Body of pancreas (tissue), 4 donors: Measurements from ENCODE around the gene KRT12.

Experiments used
- CTCF ChIP-seq, 7 experiments: fragments of 450-650 bp in 4 of 7; fragments of 200-600 bp in 3 of 7; sonication (generic) in 3 of 7; IDR thresholded peaks; one replicate each; pipeline ENCODE4 v1.5.1; 2016 to 2019; ENCODE audit warnings: antibody characterized with exemption in 7 of 7
- POLR2A ChIP-seq, 3 donors: fragments of 450-650 bp; IDR thresholded peaks; one replicate each; pipeline ENCODE4 v1.6.1; 2016; ENCODE audit warnings: antibody characterized with exemption in 3 of 3, mild to moderate bottlenecking in 2 of 3

GRCh38 chr17:40866838-40867237 is at the start of gene KRT12:
- no peak for TF ChIP-seq CTCF (IDR thresholded peaks at IDR 0.05)
- no peak for TF ChIP-seq POLR2A (IDR thresholded peaks at IDR 0.05)
